Activated naive CD4-positive, alpha-beta T cell treated with anti-CD3 and anti-CD28 coated beads, Interleukin-2, amount 10 ng/mL, durations not matched to agents 7 days and 5 days (primary cell): ENCODE results near the gene CNOT3.

ENCODE experiments used
- CTCF ChIA-PET: fragments of 350-600 bp; sonication (Branson Sonifier 250); formaldehyde crosslinking; loops from one replicate; lab custom pipeline; 2021; ENCODE audit warnings: antibody characterized with exemption; lab: Charles Lee
- DNase-seq: peaks from one replicate; pipeline ENCODE4 v3.0.0-alpha.2; 2020
- H3K27ac Mint-ChIP-seq: one replicate; pipeline ENCODE4 v1.8.0; 2021; ENCODE audit warnings: mild to moderate bottlenecking, moderate library complexity, mixed read lengths
- H3K27me3 Mint-ChIP-seq: one replicate; pipeline ENCODE4 v1.8.0; 2021; ENCODE audit warnings: mild to moderate bottlenecking, mixed read lengths
- H3K36me3 Mint-ChIP-seq: one replicate; pipeline ENCODE4 v1.8.0; 2021; ENCODE audit warnings: mixed read lengths
- H3K4me1 Mint-ChIP-seq: one replicate; pipeline ENCODE4 v1.8.0; 2021; ENCODE audit warnings: mixed read lengths
- H3K4me3 Mint-ChIP-seq: one replicate; pipeline ENCODE4 v1.8.0; 2021; ENCODE audit warnings: mild to moderate bottlenecking, moderate library complexity, mixed read lengths
- H3K9me3 Mint-ChIP-seq: one replicate; pipeline ENCODE4 v1.8.0; 2021; ENCODE audit warnings: mixed read lengths

CNOT3 gene

GRCh38 chr19:54151362-54152035 is 13.9 kb downstream of the CNOT3 start:
- Mint-ChIP-seq H3K4me3 (no peak overlapping the region), H3K9me3 (no peaks in the 10 kb centered on the region), H3K27ac (no peak overlapping the region), H3K4me1 (peaks cover 23% of the 10 kb centered on the region), H3K36me3 (peaks cover 68% of the 10 kb centered on the region), H3K27me3 (no peaks in the 10 kb centered on the region)
- no peak for DNase-seq
- CTCF ChIA-PET = no interaction called here

DNA sequence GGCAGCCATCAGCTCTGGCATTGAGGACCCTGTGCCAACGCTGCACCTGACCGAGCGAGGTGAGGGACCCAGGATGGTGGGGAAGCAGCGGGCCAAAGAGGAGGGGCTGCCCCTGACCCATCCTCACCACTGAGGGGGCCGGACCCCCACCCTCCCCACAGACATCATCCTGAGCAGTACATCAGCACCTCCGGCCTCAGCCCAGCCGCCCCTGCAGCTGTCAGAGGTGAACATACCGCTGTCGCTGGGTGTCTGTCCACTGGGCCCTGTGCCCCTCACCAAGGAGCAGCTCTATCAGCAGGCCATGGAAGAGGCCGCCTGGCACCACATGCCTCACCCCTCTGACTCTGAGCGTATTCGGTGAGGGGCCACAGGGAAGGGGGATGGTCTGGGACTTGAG is 14.7 kb downstream of the CNOT3 start:
- CTCF ChIA-PET = no interaction called here
- Mint-ChIP-seq H3K4me1 (peaks cover 30% of the 10 kb centered on the region), H3K9me3 (no peaks in the 10 kb centered on the region), H3K36me3 (peaks cover 67% of the 10 kb centered on the region), H3K27ac (no peak overlapping the region), H3K27me3 (no peaks in the 10 kb centered on the region), H3K4me3 (no peak overlapping the region)
- DNase-seq = no peak

GRCh38 chr19:54152878-54153524 is 15.4 kb downstream of the CNOT3 start:
- Mint-ChIP-seq H3K27me3 (no peaks in the 10 kb centered on the region), H3K4me3 (no peak overlapping the region), H3K36me3 (peaks cover 67% of the 10 kb centered on the region), H3K27ac (no peak overlapping the region), H3K4me1 (peaks cover 35% of the 10 kb centered on the region), H3K9me3 (no peaks in the 10 kb centered on the region)
- CTCF ChIA-PET = no interaction called here
- DNase-seq = no peak

GRCh38 chr19:54153731-54154326 is 16.3 kb downstream of the CNOT3 start:
- no peaks in the 10 kb centered on the region for H3K27me3 Mint-ChIP-seq
- H3K27ac Mint-ChIP-seq = peak overlapping the region; percentile 45
- no peak overlapping the region for H3K4me3 Mint-ChIP-seq
- CTCF ChIA-PET = no interaction called here
- H3K36me3 Mint-ChIP-seq = peaks cover 66% of the 10 kb centered on the region
- peaks cover 43% of the 10 kb centered on the region for H3K4me1 Mint-ChIP-seq
- no peaks in the 10 kb centered on the region for H3K9me3 Mint-ChIP-seq
- no peak for DNase-seq

DNA sequence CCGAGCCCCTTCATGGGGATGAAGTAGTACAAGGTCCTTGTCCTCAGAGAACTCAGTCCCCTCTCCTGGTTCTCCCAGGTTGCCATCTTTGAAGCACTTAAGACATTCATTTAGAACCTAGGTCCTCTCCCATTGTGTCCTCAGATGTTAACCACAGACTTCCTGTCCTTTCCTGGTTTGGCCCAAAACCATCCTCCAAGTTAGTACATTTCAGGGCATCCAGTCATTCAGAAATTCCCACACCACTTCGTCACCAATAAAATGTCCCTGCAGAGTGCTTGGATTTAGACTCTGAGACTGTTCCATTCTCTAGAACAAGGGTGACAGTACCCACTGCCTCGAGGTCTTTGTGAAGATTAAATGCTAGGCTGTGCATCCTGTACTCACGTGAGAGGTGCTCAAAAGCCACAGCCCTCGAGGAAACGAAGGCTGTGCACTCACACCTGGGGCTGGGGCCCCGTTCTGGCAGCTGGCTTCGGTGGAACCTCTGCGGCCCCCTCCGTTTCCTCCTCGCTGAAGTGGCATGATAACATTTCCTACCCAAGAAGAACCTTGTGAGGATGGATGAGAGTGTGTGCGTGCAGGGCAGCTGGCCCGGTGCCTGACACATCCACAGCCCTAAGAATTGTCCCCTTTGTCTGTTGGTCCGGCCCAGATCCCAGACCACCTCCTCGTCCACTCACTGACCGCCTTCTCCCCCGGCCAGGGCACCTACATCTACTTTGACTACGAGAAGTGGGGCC is 17.2 kb downstream of the CNOT3 start:
- peaks cover 47% of the 10 kb centered on the region for H3K4me1 Mint-ChIP-seq
- DNase-seq = peak; percentile 74
- CTCF ChIA-PET = no interaction called here

DNA sequence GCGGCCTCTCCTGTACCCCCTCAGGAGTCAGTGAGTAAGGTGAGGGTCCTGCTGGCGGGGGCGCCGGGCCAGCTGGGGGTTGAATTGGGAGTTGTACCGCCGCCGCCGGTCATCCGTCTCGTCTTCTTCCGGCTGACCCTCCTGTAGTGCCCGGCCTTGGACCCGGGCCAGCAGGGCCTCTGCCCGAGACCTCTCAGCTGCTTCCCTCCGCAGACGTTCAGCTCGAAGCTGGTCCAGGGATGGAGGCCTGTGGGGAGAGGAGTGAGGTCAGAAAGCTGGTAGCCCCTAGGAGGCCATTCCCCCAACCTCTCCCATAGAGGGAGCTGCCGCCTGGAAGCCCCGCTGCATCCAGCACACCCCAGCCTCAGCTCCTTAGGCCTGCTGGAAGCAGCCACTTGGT is 18.1 kb downstream of the CNOT3 start:
- DNase-seq = no peak
- Mint-ChIP-seq H3K9me3 (no peaks in the 10 kb centered on the region), H3K36me3 (peaks cover 52% of the 10 kb centered on the region), H3K4me3 (no peak overlapping the region), H3K27me3 (no peaks in the 10 kb centered on the region), H3K4me1 (peaks cover 57% of the 10 kb centered on the region), H3K27ac (peak overlapping the region; percentile 80)
- CTCF ChIA-PET = no interaction called here

More for the DNA sequence above, 17.2 kb downstream of the CNOT3 start:
- Mint-ChIP-seq H3K9me3 (no peaks in the 10 kb centered on the region), H3K4me3 (peak overlapping the region; percentile 6), H3K27me3 (no peaks in the 10 kb centered on the region), H3K36me3 (peaks cover 57% of the 10 kb centered on the region), H3K27ac (peak overlapping the region; percentile 91)

- Mint-ChIP-seq H3K27me3 (no peaks in the 10 kb centered on the region), H3K4me3 (no peak overlapping the region), H3K4me1 (peaks cover 61% of the 10 kb centered on the region), H3K27ac (peak overlapping the region; percentile 49), H3K36me3 (peaks cover 46% of the 10 kb centered on the region), H3K9me3 (no peaks in the 10 kb centered on the region)
- DNase-seq = no peak
- CTCF ChIA-PET = no interaction called here
Observed at GRCh38 chr19:54156490-54156889, 18.9 kb downstream of the CNOT3 start.

GRCh38 chr19:54156953-54157352 is 19.4 kb downstream of the CNOT3 start:
- H3K4me1 Mint-ChIP-seq = peaks cover 64% of the 10 kb centered on the region
- CTCF ChIA-PET = no interaction called here
- peak overlapping the region; percentile 19 for H3K4me3 Mint-ChIP-seq
- peaks cover 43% of the 10 kb centered on the region for H3K36me3 Mint-ChIP-seq
- H3K27me3 Mint-ChIP-seq = no peaks in the 10 kb centered on the region
- no peaks in the 10 kb centered on the region for H3K9me3 Mint-ChIP-seq
- no peak overlapping the region for H3K27ac Mint-ChIP-seq
- no peak for DNase-seq

DNA sequence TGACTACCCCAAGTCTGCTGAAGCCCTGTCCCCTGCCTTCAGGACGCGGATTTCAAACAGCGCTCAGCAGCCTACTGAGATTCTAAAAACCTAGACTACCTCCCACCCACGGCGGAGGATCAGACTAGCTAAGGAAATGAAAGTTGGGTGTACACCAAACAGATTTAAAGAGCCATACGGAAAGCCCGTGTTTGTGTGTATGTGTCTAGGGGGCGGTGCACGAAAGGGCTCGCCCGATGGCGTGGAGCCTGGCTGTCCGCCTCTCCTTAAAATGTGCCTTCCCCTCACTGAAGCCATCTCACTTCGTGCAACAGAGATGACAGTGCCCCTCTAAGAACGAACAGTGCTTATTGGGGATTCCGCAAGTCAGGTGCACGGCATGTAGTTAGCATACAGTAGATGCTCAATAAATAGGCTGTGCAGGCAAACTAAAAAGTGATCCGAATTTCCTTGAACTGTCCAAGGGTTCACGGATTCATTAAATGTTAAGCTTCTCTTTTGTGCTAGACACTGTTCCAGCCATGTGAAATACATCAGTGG is 21.3 kb downstream of the CNOT3 start:
- CTCF ChIA-PET = interaction anchor here (1.0 to 1.6 kb wide), 6 partner anchors 10 to 232 kb away, joined by 3 to 5 read pairs (median 4); partner anchors contain the start of genes CNOT3 and MBOAT7
- peak overlapping the region; percentile 94 for H3K4me3 Mint-ChIP-seq
- H3K27ac Mint-ChIP-seq = peak overlapping the region; percentile 98
- H3K9me3 Mint-ChIP-seq = no peaks in the 10 kb centered on the region
- H3K4me1 Mint-ChIP-seq = peaks cover 78% of the 10 kb centered on the region
- DNase-seq = peak; percentile 61
- peaks cover 31% of the 10 kb centered on the region for H3K36me3 Mint-ChIP-seq
- H3K27me3 Mint-ChIP-seq = peaks cover 11% of the 10 kb centered on the region

GRCh38 chr19:54159352-54160181 is 22.0 kb downstream of the CNOT3 start, which contains the start of gene LENG1:
Gene LENG1 (minus strand): TSS chr19:54159721. CDS start chr19:54159695, 26 bp downstream.
- CTCF ChIA-PET = interaction anchor here (0.6 to 1.6 kb wide), 7 partner anchors 9 to 232 kb away, joined by 3 to 5 read pairs (median 3); partner anchors contain the start of genes CNOT3 and MBOAT7
- DNase-seq = peak; percentile 100
- peak within 1 kb of the TSS; percentile 94 for H3K4me3 Mint-ChIP-seq
- peaks cover 29% of the 10 kb centered on the region for H3K36me3 Mint-ChIP-seq
- peaks cover 79% of the 10 kb centered on the region for H3K4me1 Mint-ChIP-seq
- H3K9me3 Mint-ChIP-seq = no peaks in the 10 kb centered on the region
- H3K27ac Mint-ChIP-seq = peak within 1 kb of the TSS; percentile 98
- peaks cover 16% of the 10 kb centered on the region for H3K27me3 Mint-ChIP-seq

DNA sequence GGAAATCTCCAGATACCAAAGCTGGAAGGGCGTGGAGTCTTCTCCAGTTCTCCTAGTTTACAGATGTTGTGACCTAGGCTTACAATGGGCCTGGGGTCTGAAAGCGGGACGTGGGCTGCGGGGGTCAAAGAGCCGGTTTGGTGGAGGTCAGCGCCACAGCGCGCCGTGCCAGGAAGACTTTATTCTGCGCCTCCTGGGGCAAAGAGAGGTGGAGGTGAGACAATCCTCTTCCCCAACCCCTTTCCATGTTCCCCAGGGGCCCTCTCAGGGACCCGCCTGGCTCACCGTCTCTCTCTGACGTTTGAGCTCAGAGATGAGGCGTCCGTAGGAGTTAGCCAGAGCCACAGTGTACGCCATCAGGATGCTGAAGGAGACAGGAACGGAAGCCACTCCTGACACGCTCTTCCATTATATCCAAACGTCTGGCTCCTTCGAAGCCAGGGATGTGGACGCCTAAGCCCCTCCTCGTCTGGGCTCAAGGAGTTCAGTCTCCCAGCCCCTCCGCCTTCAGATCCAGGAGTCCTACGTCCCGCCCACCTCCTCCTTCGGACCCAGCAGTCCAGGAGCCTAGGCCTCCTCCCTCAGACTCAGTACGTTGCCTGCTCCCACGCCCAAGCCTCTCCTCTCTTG is 22.7 kb downstream of the CNOT3 start:
- no peaks in the 10 kb centered on the region for H3K9me3 Mint-ChIP-seq
- CTCF ChIA-PET = interaction anchor here (0.6 to 1.4 kb wide), 3 partner anchors 10 to 231 kb away, joined by 3 to 5 read pairs (median 3); partner anchors contain the start of gene MBOAT7
- peaks cover 79% of the 10 kb centered on the region for H3K4me1 Mint-ChIP-seq
- H3K4me3 Mint-ChIP-seq = peak overlapping the region; percentile 94
- DNase-seq = peak; percentile 34
- peaks cover 24% of the 10 kb centered on the region for H3K27me3 Mint-ChIP-seq
- H3K36me3 Mint-ChIP-seq = peaks cover 23% of the 10 kb centered on the region
- H3K27ac Mint-ChIP-seq = peak overlapping the region; percentile 98

GRCh38 chr19:54160854-54161253 is 23.3 kb downstream of the CNOT3 start:
- Mint-ChIP-seq H3K4me3 (peak overlapping the region; percentile 94), H3K36me3 (peaks cover 21% of the 10 kb centered on the region), H3K4me1 (peaks cover 79% of the 10 kb centered on the region), H3K9me3 (no peaks in the 10 kb centered on the region), H3K27me3 (peaks cover 29% of the 10 kb centered on the region), H3K27ac (peak overlapping the region; percentile 98)
- CTCF ChIA-PET = no interaction called here
- DNase-seq = no peak
